Transverse colon (tissue), 4 donors: Measurements from ENCODE around the gene OR51L1. TPM values are rescaled to one million over a fixed set of nuclear protein-coding genes. Genes with fewer than 3 reads are reported as not detected.

ENCODE experiments used
- DNase-seq: peaks from one replicate; pipeline ENCODE4 v3.0.0-alpha.2; 2019
- H3K27ac ChIP-seq, 4 donors: fragments of 200-600 bp; sonication (generic); 2 replicates each; pipeline ENCODE4 v1.5.1; 2016 to 2018; ENCODE audit warnings: inconsistent platforms in 4 of 4
- H3K27me3 ChIP-seq: fragments of 200-600 bp; sonication (generic); 2 replicates; pipeline ENCODE4 v1.5.1; 2017; ENCODE audit warnings: inconsistent platforms
- H3K36me3 ChIP-seq, 4 donors: fragments of 200-600 bp; sonication (generic); 2 replicates each; pipeline ENCODE4 v1.5.1; 2017 to 2019; ENCODE audit warnings: inconsistent platforms in 4 of 4
- H3K4me1 ChIP-seq, 4 donors: fragments of 200-600 bp; sonication (generic); 2 replicates each; pipeline ENCODE4 v1.5.1; 2017 to 2020; ENCODE audit warnings: inconsistent platforms in 4 of 4
- H3K4me3 ChIP-seq, 4 donors: fragments of 200-600 bp; sonication (generic); 1 replicate in 1 of 4; 2 replicates in 3 of 4; pipeline versions ENCODE4 v1.5.1 to v1.6.1; 2017 to 2019; ENCODE audit warnings: inconsistent platforms in 4 of 4
- H3K9me3 ChIP-seq, 2 donors: fragments of 200-600 bp; sonication (generic); 2 replicates each; pipeline ENCODE4 v1.5.1; 2017 to 2019; ENCODE audit warnings: inconsistent platforms in 2 of 2
- EP300 ChIP-seq: sonication (generic); formaldehyde crosslinking; IDR thresholded peaks from one replicate; pipeline ENCODE4 v1.6.1; 2017; ENCODE audit warnings: antibody characterized with exemption, low read depth
- POLR2A ChIP-seq: fragments of 450-650 bp; IDR thresholded peaks from one replicate; pipeline ENCODE4 v1.6.1; 2016; ENCODE audit warnings: antibody characterized with exemption, mild to moderate bottlenecking, moderate library complexity
- POLR2AphosphoS5 ChIP-seq, 3 donors: sonication (generic); formaldehyde crosslinking; IDR thresholded peaks; one replicate each; pipeline ENCODE4 v1.6.1; 2016; ENCODE audit warnings: antibody characterized with exemption in 3 of 3
- WGBS, 2 donors: methylation state at CpG; one replicate each; pipeline ENCODE4 v1.1.5; 2018; ENCODE audit warnings: low coverage in 1 of 2; 5-methylcytosine and 5-hydroxymethylcytosine counted together
- in situ Hi-C, 4 donors: fragments of 200-750 bp; cut with MboI; loops; one replicate each; pipeline versions ENCODE4 v1.15.0 to v1.15.1; 2017; ENCODE audit warnings: low sequenced_read_pairs in 3 of 4, low pct_ligation_motif_present in 1 of 4, low pct_unique_long_range_greater_than_20kb in 1 of 4
- intact Hi-C: fragments of 100-400 bp; cut with DNase I; formaldehyde crosslinking; loops from one replicate; pipeline ENCODE4 v1.15.1; 2023; ENCODE audit warnings: low total_unique reads
- total RNA-seq, 4 donors: library from RNA; depleted of rRNA; stranded (reverse); fragments of >200 nt; gene quantifications; one replicate each; pipeline ENCODE4 v1.1.0, GENCODE V29; 2016
- TF ChIP-seq, protein P1 (sequence below), 5 experiments: fragments of 200-600 bp in 3 of 5; fragments of 450-650 bp in 2 of 5; sonication (generic) in 3 of 5; IDR thresholded peaks; 1 replicate in 2 of 5; 2 replicates in 3 of 5; pipeline ENCODE4 v1.5.1; 2016 to 2017; ENCODE audit warnings: antibody characterized with exemption in 5 of 5, inconsistent platforms in 3 of 5, mild to moderate bottlenecking in 2 of 5, moderate library complexity in 1 of 5

OR51L1 gene
- total RNA-seq, 4 donors from 2014 or later, result not detected

GRCh38 chr11:4982678-4983077, 12.0 kb upstream of the OR51L1 start:
- Histone ChIP-seq H3K36me3 (no peaks in the 10 kb centered on the region), H3K4me3 (no peak overlapping the region), H3K27ac (no peak overlapping the region), H3K4me1 (no peaks in the 10 kb centered on the region), H3K27me3 (no peaks in the 10 kb centered on the region), H3K9me3 (no peaks in the 10 kb centered on the region)
- WGBS, 2 donors, result 82 to 86% methylated on average over 3 of the region's 3 CpGs
- intact Hi-C loops (no loop called here), in situ Hi-C loops (no loop called here)
- no peak for DNase-seq
- TF ChIP-seq EP300 (no peak), POLR2A (no peak), POLR2AphosphoS5 (IDR thresholded peaks at IDR 0.05) (no peak)
- TF ChIP-seq, protein P1, sequence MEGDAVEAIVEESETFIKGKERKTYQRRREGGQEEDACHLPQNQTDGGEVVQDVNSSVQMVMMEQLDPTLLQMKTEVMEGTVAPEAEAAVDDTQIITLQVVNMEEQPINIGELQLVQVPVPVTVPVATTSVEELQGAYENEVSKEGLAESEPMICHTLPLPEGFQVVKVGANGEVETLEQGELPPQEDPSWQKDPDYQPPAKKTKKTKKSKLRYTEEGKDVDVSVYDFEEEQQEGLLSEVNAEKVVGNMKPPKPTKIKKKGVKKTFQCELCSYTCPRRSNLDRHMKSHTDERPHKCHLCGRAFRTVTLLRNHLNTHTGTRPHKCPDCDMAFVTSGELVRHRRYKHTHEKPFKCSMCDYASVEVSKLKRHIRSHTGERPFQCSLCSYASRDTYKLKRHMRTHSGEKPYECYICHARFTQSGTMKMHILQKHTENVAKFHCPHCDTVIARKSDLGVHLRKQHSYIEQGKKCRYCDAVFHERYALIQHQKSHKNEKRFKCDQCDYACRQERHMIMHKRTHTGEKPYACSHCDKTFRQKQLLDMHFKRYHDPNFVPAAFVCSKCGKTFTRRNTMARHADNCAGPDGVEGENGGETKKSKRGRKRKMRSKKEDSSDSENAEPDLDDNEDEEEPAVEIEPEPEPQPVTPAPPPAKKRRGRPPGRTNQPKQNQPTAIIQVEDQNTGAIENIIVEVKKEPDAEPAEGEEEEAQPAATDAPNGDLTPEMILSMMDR (IDR thresholded peaks at IDR 0.05), result no peak

DNA sequence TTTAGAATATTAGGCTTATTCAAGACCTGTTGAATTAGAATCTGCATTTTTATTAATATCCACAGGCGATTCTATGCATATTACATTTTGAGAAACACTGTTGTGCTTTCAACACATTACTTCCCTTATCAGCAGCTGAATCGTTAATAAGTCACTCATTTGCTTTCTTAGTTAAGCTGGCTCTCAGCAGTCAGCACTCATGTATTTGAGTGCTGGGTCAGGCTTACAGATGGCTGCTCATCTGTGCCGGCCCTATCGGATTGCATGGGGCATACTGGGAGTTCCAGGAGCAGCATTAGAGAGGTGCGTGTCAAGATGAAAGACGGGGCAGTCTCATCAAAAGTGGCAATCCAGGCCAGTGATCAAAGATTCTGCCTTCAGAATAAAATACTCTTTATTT, 10.8 kb upstream of the OR51L1 start:
- Histone ChIP-seq H3K4me3 (no peak overlapping the region), H3K36me3 (no peaks in the 10 kb centered on the region), H3K27me3 (no peaks in the 10 kb centered on the region), H3K4me1 (no peaks in the 10 kb centered on the region), H3K9me3 (no peaks in the 10 kb centered on the region), H3K27ac (no peak overlapping the region)
- WGBS, 2 donors, result 77 to 88% methylated on average over 4 to 6 of the region's 6 CpGs
- no peak for TF ChIP-seq POLR2A
- TF ChIP-seq, protein P1 (IDR thresholded peaks at IDR 0.05), result no peak
- TF ChIP-seq POLR2AphosphoS5 (IDR thresholded peaks at IDR 0.05), result no peak
- no peak for TF ChIP-seq EP300
- intact Hi-C loops, result no loop called here
- in situ Hi-C loops, result no loop called here
- DNase-seq, result no peak

DNA sequence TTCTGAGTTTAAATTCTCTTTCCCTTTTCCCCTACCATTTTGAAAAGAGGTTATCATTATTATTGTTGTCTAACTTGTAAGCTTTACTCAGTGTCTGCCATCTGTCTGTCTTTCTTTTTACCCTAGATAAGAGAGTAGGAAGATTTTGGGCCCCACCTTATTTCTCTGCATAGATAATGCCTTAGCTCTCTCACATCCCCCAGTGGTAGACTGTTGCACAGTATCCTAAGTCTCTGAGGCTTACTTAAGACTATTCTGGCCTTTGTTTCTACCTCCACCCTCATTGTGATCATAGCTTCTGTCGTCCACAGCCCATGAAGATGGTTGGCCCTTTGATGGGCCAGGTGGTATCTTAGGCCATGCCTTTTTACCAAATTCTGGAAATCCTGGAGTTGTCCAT, 3.6 kb upstream of the OR51L1 start:
- 88 to 89% methylated on average over 1 of the region's 1 CpG for WGBS, 2 donors
- H3K27ac ChIP-seq, result no peak overlapping the region
- H3K27me3 ChIP-seq, result no peaks in the 10 kb centered on the region
- no peaks in the 10 kb centered on the region for H3K36me3 ChIP-seq
- H3K9me3 ChIP-seq, result no peaks in the 10 kb centered on the region
- intact Hi-C loops, result no loop called here
- H3K4me1 ChIP-seq, result no peaks in the 10 kb centered on the region
- TF ChIP-seq, protein P1 (IDR thresholded peaks at IDR 0.05), result no peak
- TF ChIP-seq POLR2AphosphoS5 (IDR thresholded peaks at IDR 0.05) (no peak), EP300 (no peak), POLR2A (no peak)
- in situ Hi-C loops, result no loop called here
- H3K4me3 ChIP-seq, result no peak overlapping the region
- DNase-seq, result no peak

- intact Hi-C loops (loop anchor here (10.0 kb wide), 1 partner anchor 380 kb away; no protein-coding TSS in a partner anchor), in situ Hi-C loops (loop anchor here (10.0 to 25.0 kb wide), 4 partner anchors 92 to 817 kb away; partner anchors contain the start of genes OR51D1 (in 4 of the 4), OR51E1 (in 3 of the 4), OR51A7 (in 1 of the 4) and OR51G1 (in 1 of the 4))
- Histone ChIP-seq H3K4me3 (no peak overlapping the region), H3K27ac (no peak overlapping the region), H3K36me3 (no peaks in the 10 kb centered on the region), H3K4me1 (no peaks in the 10 kb centered on the region), H3K9me3 (no peaks in the 10 kb centered on the region), H3K27me3 (no peaks in the 10 kb centered on the region)
- WGBS, 2 donors, result 36 to 45% methylated on average over 6 of the region's 6 CpGs
- peak; percentile 46 for DNase-seq
- TF ChIP-seq POLR2A, result no peak
- TF ChIP-seq POLR2AphosphoS5 (IDR thresholded peaks at IDR 0.05), result no peak
- TF ChIP-seq EP300, result no peak
- TF ChIP-seq, protein P1 (IDR thresholded peaks at IDR 0.05), result peak; percentile 47 to 56 (median 50)
Observed at GRCh38 chr11:5004424-5005274, 10.0 kb downstream of the OR51L1 start.
